Type B pancreatic cell (in vitro differentiated cells): Measurements from ENCODE around the gene TMEM134. TPM values are rescaled to one million over a fixed set of nuclear protein-coding genes. Genes with fewer than 3 reads are reported as not detected.

Source experiments
- DNase-seq: peaks from one replicate; pipeline ENCODE4 v3.0.0; 2021; ENCODE audit warnings: mixed read lengths; ENCODE audit not compliant: unreplicated experiment; ENCODE audit errors: extremely low spot score
- H3K27ac Mint-ChIP-seq: 2 replicates; pipeline ENCODE4 v1.8.0; 2021; ENCODE audit warnings: mild to moderate bottlenecking, mixed read lengths
- H3K27me3 Mint-ChIP-seq: 2 replicates; pipeline ENCODE4 v1.8.0; 2021; ENCODE audit warnings: mixed read lengths
- H3K36me3 Mint-ChIP-seq: 2 replicates; pipeline ENCODE4 v1.8.0; 2021; ENCODE audit warnings: mixed read lengths
- H3K4me1 Mint-ChIP-seq: one replicate; pipeline ENCODE4 v1.8.0; 2021; ENCODE audit warnings: mixed read lengths; ENCODE audit not compliant: unreplicated experiment
- H3K4me3 Mint-ChIP-seq: 2 replicates; pipeline ENCODE4 v1.8.0; 2021; ENCODE audit warnings: mild to moderate bottlenecking, mixed read lengths
- H3K9me3 Mint-ChIP-seq: 2 replicates; pipeline ENCODE4 v1.8.0; 2021; ENCODE audit warnings: mixed read lengths
- total RNA-seq: library from RNA; stranded (reverse); gene quantifications from 2 replicates; pipeline ENCODE4 v1.2.1, GENCODE V29; 2021; ENCODE audit warnings: low replicate concordance
- TF ChIP-seq, protein P1 (sequence below): fragments of 200-600 bp; sonication (generic); conservative IDR thresholded peaks from 2 replicates; pipeline ENCODE4 v1.5.0; 2021; ENCODE audit warnings: antibody characterized with exemption, mild to moderate bottlenecking

TMEM134 gene
- total RNA-seq, 1 donor from 2014 or later: 46.6 TPM

DNA sequence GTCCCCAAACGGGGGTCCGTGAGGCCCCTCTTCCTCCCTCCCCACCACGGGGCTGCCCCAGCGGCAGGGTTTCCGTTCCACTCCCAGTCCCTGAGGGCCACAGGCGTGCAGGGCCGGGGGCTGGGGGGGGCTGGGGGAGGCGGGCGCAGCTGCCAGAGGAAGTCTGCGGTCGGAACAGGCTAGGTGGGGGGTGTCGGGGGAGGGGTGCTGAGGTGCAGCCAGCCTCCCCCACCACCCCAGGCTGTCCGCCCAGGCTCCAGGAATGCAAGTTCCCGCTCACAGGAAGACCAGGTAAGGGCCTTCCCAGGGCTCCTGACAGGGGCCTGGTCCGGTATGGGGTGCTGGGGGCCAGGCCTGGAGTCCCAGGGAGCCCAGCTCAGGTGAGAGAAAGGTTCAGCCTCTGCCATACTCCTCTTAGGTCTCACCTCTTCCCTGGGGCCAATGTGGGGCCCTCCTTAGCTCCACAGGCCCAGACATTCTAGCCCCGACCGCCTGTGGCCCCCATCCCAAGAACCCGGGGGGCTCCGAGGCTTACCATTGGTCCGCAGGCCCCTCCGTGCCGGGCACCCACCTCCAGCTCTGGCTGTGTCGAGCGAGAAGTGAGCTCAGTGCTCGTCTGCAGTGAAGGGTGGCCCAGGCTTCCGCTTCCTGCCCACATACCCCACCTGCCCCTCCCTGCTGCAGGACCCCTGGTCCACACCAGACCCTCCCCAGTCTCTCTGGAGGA, 31.8 kb downstream of the TMEM134 start, which contains the start of gene PTPRCAP:
TSS of gene PTPRCAP (minus strand) at position 601 of the 727 bp plus-strand sequence. CDS start at position 538, 63 bp downstream.
- DNase-seq: no peak
- Mint-ChIP-seq H3K4me3 (no peak within 1 kb of the TSS), H3K9me3 (no peaks in the 10 kb centered on the region), H3K36me3 (no peaks in the 10 kb centered on the region), H3K27ac (no peak within 1 kb of the TSS), H3K4me1 (peaks cover 2% of the 10 kb centered on the region), H3K27me3 (no peaks in the 10 kb centered on the region)
- TF ChIP-seq, protein P1, sequence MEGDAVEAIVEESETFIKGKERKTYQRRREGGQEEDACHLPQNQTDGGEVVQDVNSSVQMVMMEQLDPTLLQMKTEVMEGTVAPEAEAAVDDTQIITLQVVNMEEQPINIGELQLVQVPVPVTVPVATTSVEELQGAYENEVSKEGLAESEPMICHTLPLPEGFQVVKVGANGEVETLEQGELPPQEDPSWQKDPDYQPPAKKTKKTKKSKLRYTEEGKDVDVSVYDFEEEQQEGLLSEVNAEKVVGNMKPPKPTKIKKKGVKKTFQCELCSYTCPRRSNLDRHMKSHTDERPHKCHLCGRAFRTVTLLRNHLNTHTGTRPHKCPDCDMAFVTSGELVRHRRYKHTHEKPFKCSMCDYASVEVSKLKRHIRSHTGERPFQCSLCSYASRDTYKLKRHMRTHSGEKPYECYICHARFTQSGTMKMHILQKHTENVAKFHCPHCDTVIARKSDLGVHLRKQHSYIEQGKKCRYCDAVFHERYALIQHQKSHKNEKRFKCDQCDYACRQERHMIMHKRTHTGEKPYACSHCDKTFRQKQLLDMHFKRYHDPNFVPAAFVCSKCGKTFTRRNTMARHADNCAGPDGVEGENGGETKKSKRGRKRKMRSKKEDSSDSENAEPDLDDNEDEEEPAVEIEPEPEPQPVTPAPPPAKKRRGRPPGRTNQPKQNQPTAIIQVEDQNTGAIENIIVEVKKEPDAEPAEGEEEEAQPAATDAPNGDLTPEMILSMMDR: no peak

DNA sequence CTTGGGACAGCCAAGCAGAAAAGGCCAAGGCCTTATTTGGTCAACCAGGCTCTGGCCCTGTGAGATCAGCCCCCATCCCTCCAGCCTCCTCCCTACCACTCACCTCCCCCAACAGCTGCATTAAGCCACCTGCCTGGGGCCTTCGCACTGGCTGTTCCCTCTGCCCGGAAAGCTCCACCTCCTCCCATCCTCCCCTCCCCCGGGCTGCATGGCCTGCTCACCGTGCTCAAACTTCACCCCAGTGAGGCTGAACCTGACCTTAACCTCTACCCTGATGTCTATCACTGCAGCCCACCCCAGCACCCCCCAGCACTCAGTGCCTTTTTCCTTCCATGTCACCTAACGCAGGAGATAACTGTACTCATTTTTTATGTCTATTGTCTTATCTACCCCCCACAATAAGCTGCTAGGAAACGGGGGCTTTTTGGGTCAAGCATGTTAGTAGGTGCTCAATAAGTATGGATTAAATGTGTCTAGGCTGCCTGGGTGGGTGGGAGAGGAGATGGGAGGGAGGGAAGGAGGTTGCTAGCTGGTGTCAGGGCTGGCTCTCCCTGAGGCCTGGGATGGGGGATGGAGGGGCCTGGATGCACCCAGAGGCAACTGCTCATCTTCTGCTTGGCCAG, 32.5 kb downstream of the TMEM134 start:
- Mint-ChIP-seq H3K4me3 (no peak overlapping the region), H3K27ac (no peak overlapping the region), H3K27me3 (no peaks in the 10 kb centered on the region), H3K36me3 (no peaks in the 10 kb centered on the region), H3K4me1 (no peaks in the 10 kb centered on the region), H3K9me3 (no peaks in the 10 kb centered on the region)
- DNase-seq: no peak
- TF ChIP-seq, protein P1: no peak

DNA sequence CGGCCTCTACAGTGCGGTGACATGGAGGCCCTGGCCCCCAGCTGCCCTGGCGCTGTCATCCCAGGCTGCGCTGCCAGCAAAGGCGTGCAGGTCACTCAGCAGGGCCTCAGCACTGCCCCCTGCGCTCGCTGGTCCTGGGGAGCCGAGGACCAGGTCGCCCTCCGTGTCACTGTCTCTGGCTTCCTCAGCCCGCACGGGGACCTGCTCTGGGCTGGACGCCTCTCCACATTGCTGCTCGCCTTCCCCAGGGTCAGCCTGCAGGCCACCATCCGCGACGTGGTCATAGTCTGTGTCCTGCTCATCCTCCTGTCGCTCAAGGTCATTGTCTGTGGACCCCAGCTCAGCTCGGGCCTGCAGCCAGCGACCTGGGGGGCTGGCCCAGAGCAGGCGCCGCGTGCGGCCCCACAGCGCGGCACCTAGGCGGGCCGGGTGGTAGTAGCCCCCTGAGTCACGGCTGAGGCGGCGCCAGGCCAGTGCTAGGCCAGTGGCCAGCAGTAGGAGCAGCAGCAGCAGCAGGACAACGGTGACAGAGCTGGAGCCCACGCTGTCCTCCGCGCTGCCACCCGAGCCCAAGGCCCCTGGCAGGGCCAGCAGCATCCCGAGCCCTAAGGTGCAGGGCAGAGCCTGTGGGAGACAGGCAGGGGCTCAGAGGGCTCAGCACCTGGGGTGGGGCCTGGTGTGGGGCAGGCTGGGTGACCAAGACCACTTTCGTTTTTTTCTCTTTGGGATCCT, 33.2 kb downstream of the TMEM134 start:
- H3K4me3 Mint-ChIP-seq: no peak overlapping the region
- TF ChIP-seq, protein P1: no peak
- H3K36me3 Mint-ChIP-seq: no peaks in the 10 kb centered on the region
- H3K4me1 Mint-ChIP-seq: no peaks in the 10 kb centered on the region
- H3K27me3 Mint-ChIP-seq: no peaks in the 10 kb centered on the region
- no peak overlapping the region for H3K27ac Mint-ChIP-seq
- no peaks in the 10 kb centered on the region for H3K9me3 Mint-ChIP-seq
- no peak for DNase-seq

DNA sequence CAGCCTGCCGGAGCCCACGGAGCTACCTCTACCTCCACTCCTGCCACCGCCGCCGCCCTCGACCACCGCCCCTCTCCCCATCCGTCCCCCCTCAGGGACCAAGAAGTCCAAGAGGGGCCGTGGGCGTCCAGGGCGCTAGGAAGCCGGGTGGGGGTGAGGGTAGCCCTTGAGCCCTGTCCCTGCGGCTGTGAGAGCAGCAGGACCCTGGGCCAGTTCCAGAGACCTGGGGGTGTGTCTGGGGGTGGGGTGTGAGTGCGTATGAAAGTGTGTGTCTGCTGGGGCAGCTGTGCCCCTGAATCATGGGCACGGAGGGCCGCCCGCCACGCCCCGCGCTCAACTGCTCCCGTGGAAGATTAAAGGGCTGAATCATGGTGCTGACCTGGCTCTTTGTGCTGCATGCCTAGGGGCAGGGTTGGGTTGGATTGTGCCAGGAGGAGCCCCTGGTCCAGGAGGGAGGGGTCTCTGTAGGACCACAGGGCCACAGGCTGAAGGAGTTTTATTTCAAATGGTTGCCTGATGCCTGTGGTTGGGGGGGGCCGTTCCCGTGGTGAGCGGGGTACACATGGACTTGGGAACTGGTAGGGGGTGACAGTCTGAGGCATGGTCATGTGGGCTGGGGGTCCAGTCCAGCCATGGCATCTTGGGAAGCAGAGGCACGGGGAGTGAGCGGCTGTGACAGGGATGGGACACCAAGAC, 33.9 kb downstream of the TMEM134 start:
- Mint-ChIP-seq H3K27me3 (no peaks in the 10 kb centered on the region), H3K4me1 (no peaks in the 10 kb centered on the region), H3K4me3 (no peak overlapping the region), H3K36me3 (no peaks in the 10 kb centered on the region), H3K9me3 (no peaks in the 10 kb centered on the region), H3K27ac (no peak overlapping the region)
- TF ChIP-seq, protein P1: no peak
- no peak for DNase-seq

DNA sequence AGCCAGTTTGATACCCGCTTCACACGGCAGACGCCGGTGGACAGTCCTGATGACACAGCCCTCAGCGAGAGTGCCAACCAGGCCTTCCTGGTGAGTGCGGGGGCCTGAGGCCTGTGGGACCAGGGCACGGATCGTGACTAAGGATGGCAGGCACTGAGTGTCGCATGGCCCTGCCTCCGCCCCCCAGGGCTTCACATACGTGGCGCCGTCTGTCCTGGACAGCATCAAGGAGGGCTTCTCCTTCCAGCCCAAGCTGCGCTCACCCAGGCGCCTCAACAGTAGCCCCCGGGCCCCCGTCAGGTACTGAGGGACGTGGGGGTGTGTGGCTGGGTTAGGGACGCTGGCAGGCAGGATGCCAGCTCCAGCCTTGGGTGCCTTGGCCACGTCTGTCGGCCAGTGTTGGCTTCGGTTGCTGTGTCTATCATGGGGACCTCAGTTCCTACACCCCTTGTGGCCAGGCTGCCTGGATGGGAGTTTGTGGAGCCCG, 34.6 kb downstream of the TMEM134 start:
- Mint-ChIP-seq H3K4me3 (no peak overlapping the region), H3K36me3 (no peaks in the 10 kb centered on the region), H3K27ac (no peak overlapping the region), H3K9me3 (no peaks in the 10 kb centered on the region), H3K4me1 (no peaks in the 10 kb centered on the region), H3K27me3 (no peaks in the 10 kb centered on the region)
- no peak for DNase-seq
- TF ChIP-seq, protein P1: no peak
